ENCODE data around the gene IGFL2.

DNA sequence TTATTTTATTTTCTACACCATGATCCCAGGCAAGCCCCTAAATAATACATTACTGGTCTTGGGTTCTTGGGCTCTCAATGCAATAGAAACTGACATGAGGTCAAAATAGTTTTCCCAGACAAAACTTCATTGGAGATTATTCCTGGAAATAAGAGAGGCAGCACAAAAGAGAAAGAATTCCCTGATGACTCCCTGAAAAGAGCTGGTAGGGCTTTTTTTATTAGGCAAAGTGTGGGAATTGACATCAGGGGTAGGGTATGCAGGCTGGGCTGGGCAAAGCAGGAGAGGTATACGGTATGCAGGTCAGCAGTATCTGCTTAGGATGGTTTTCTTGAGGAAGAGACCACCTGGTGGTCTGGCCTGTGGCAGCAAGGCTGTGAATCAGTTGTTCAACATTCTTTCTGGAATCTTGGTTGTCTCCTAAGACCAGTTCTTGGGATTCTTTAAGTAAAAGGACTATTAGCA is 14.2 kb upstream of the IGFL2 start:
- TF ChIP-seq, protein P1, sequence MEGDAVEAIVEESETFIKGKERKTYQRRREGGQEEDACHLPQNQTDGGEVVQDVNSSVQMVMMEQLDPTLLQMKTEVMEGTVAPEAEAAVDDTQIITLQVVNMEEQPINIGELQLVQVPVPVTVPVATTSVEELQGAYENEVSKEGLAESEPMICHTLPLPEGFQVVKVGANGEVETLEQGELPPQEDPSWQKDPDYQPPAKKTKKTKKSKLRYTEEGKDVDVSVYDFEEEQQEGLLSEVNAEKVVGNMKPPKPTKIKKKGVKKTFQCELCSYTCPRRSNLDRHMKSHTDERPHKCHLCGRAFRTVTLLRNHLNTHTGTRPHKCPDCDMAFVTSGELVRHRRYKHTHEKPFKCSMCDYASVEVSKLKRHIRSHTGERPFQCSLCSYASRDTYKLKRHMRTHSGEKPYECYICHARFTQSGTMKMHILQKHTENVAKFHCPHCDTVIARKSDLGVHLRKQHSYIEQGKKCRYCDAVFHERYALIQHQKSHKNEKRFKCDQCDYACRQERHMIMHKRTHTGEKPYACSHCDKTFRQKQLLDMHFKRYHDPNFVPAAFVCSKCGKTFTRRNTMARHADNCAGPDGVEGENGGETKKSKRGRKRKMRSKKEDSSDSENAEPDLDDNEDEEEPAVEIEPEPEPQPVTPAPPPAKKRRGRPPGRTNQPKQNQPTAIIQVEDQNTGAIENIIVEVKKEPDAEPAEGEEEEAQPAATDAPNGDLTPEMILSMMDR (conservative IDR thresholded peaks at IDR 0.05; ENCODE audit: low read length), result no peak
- TF ChIP-seq EZH2phosphoT487 (IDR thresholded peaks at IDR 0.05; ENCODE audit: borderline replicate concordance, low read depth, low read length), result no peak

Data from OCI-LY7 (cell line).